GM23338 (cell line): ENCODE measurements around the gene PRR27. TPM values are rescaled to one million over a fixed set of nuclear protein-coding genes. Genes with fewer than 3 reads are reported as not detected.
A peak's percentile ranks its signal among the peaks of the same experiment; 100 is the strongest.

ENCODE experiments used
- ATAC-seq: fragments of 200-7000 bp; cut with Tn5 transposase; 3 replicates; pipeline ENCODE4 v1.9.1; 2020
- DNase-seq: peaks from one replicate; pipeline ENCODE4 v3.0.0-alpha.2; 2015; ENCODE audit warnings: low spot score
- H2AFZ ChIP-seq: fragments of 200-600 bp; sonication (generic); 2 replicates; pipeline ENCODE4 v1.8.0; 2016; ENCODE audit warnings: antibody characterized with exemption, mild to moderate bottlenecking, moderate library complexity
- H3F3A ChIP-seq: fragments of 200-600 bp; sonication (generic); replicated peaks from 2 replicates; pipeline ENCODE4 v1.8.0; 2017; ENCODE audit warnings: antibody characterized with exemption, mixed run types, low read depth
- H3K27ac ChIP-seq: fragments of 200-600 bp; sonication (generic); 2 replicates; pipeline ENCODE4 v1.6.1; 2016; ENCODE audit warnings: low read depth
- H3K27me3 ChIP-seq: fragments of 200-600 bp; sonication (generic); 2 replicates; pipeline ENCODE4 v1.8.0; 2016; ENCODE audit warnings: mild to moderate bottlenecking, mixed run types, moderate library complexity; ENCODE audit not compliant: insufficient read depth
- H3K36me3 ChIP-seq: fragments of 200-600 bp; sonication (generic); 2 replicates; pipeline ENCODE4 v1.8.0; 2016; ENCODE audit warnings: mild to moderate bottlenecking; ENCODE audit not compliant: insufficient read depth
- H3K4me1 ChIP-seq: fragments of 200-600 bp; sonication (generic); 2 replicates; pipeline ENCODE4 v1.8.0; 2016; ENCODE audit warnings: mild to moderate bottlenecking, moderate library complexity; ENCODE audit not compliant: insufficient read depth
- H3K4me2 ChIP-seq: fragments of 200-600 bp; sonication (generic); 2 replicates; pipeline ENCODE4 v1.7.1; 2017; ENCODE audit warnings: mixed run types
- H3K4me3 ChIP-seq: fragments of 200-600 bp; sonication (generic); 2 replicates; pipeline ENCODE4 v1.6.1; 2016; ENCODE audit warnings: mixed run types
- H3K79me2 ChIP-seq: fragments of 200-600 bp; sonication (generic); replicated peaks from 2 replicates; pipeline ENCODE4 v1.8.0; 2017; ENCODE audit warnings: mild to moderate bottlenecking; ENCODE audit not compliant: insufficient read depth
- H3K9me2 ChIP-seq: fragments of 200-600 bp; sonication (generic); 2 replicates; pipeline ENCODE4 v1.8.0; 2017; ENCODE audit not compliant: insufficient read depth
- H4K20me1 ChIP-seq: fragments of 200-600 bp; sonication (generic); replicated peaks from 2 replicates; pipeline ENCODE4 v1.8.0; 2017; ENCODE audit warnings: mild to moderate bottlenecking; ENCODE audit not compliant: insufficient read depth
- H3K27ac Mint-ChIP-seq: 2 replicates; pipeline ENCODE4 v1.8.0; 2020; ENCODE audit warnings: inconsistent platforms, mild to moderate bottlenecking, moderate library complexity, mixed read lengths
- H3K27me3 Mint-ChIP-seq: 3 replicates; pipeline ENCODE4 v1.8.0; 2022; ENCODE audit warnings: low read depth, mild to moderate bottlenecking, moderate library complexity, mixed read lengths, inconsistent platforms; ENCODE audit not compliant: insufficient read depth, poor library complexity
- H3K36me3 Mint-ChIP-seq: 3 replicates; pipeline ENCODE4 v1.8.0; 2021; ENCODE audit warnings: low read depth, mild to moderate bottlenecking, inconsistent platforms, moderate library complexity, mixed read lengths
- H3K4me1 Mint-ChIP-seq: 3 replicates; pipeline ENCODE4 v1.8.0; 2020; ENCODE audit warnings: mild to moderate bottlenecking, inconsistent platforms, mixed read lengths
- H3K4me3 Mint-ChIP-seq: 3 replicates; pipeline ENCODE4 v1.8.0; 2021; ENCODE audit warnings: moderate library complexity, mild to moderate bottlenecking, inconsistent platforms, mixed read lengths
- H3K9me3 Mint-ChIP-seq: 3 replicates; pipeline ENCODE4 v1.8.0; 2020; ENCODE audit warnings: moderate library complexity, mild to moderate bottlenecking, inconsistent platforms, mixed read lengths
- EZH2 ChIP-seq: fragments of 200-600 bp; sonication (generic); IDR thresholded peaks from one replicate; pipeline ENCODE4 v1.8.0; 2017; ENCODE audit warnings: antibody characterized with exemption, mild to moderate bottlenecking, low read depth; ENCODE audit not compliant: unreplicated experiment
- NANOG ChIP-seq: IDR thresholded peaks from 2 replicates; pipeline ENCODE4 v1.6.1; 2016; ENCODE audit warnings: antibody characterized with exemption, borderline replicate concordance
- POLR2AphosphoS5 ChIP-seq: IDR thresholded peaks from 2 replicates; pipeline ENCODE4 v1.6.1; 2016; ENCODE audit warnings: antibody characterized with exemption, low read depth
- ZNF114 ChIP-seq: fragments of 250-450 bp; sonication (Bioruptor Pico); IDR thresholded peaks from 2 replicates; pipeline ENCODE4 v1.5.0; 2020; ENCODE audit warnings: mild to moderate bottlenecking, moderate library complexity
- ZNF331 ChIP-seq: fragments of 250-450 bp; sonication (Bioruptor Pico); IDR thresholded peaks from 2 replicates; pipeline ENCODE4 v1.5.0; 2020; ENCODE audit warnings: low read depth, mild to moderate bottlenecking, moderate library complexity
- long read RNA-seq: library from polyadenylated mRNA; unstranded; transcript quantifications from one replicate; pipeline ENCODE4 v2.0.0, GENCODE V29; 2020; ENCODE audit not compliant: unreplicated experiment
- polyA plus RNA-seq: library from polyadenylated mRNA; unstranded; fragments of >200 nt; fragmentation: Nextera tagmentation; extraction: Ambion mirVana; gene quantifications from 2 replicates; pipeline ENCODE4 v1.2.1, GENCODE V29; 2016
- total RNA-seq: library from RNA; depleted of rRNA; stranded (reverse); fragments of >200 nt; shearing (Covaris generic); gene quantifications from 2 replicates; pipeline ENCODE4 v1.2.3, GENCODE V29; 2014; rRNA removed
- TF ChIP-seq, protein P1 (sequence below): IDR thresholded peaks from one replicate; pipeline ENCODE4 v1.6.1; 2018; ENCODE audit warnings: antibody characterized with exemption; ENCODE audit not compliant: unreplicated experiment
- TF ChIP-seq, protein P2 (sequence below), 2 experiments: fragments of 200-600 bp in 1 of 2; sonication (generic) in 1 of 2; conservative IDR thresholded peaks; 2 replicates each; pipeline versions ENCODE4 v1.5.1 to v1.6.1; 2016 to 2017; ENCODE audit warnings: antibody characterized with exemption in 2 of 2, low read depth in 2 of 2, mild to moderate bottlenecking in 2 of 2, moderate library complexity in 1 of 2

Gene PRR27
- total RNA-seq (not detected in 2 replicates), polyA plus RNA-seq (not detected in 2 replicates)
- long read RNA-seq: 0 reads

GRCh38 chr4:70153937-70154336 lies at the start of gene PRR27:
Gene PRR27 (plus strand): TSS chr4:70154237. CDS start chr4:70154376, 139 bp downstream.
- TF ChIP-seq, protein P1, sequence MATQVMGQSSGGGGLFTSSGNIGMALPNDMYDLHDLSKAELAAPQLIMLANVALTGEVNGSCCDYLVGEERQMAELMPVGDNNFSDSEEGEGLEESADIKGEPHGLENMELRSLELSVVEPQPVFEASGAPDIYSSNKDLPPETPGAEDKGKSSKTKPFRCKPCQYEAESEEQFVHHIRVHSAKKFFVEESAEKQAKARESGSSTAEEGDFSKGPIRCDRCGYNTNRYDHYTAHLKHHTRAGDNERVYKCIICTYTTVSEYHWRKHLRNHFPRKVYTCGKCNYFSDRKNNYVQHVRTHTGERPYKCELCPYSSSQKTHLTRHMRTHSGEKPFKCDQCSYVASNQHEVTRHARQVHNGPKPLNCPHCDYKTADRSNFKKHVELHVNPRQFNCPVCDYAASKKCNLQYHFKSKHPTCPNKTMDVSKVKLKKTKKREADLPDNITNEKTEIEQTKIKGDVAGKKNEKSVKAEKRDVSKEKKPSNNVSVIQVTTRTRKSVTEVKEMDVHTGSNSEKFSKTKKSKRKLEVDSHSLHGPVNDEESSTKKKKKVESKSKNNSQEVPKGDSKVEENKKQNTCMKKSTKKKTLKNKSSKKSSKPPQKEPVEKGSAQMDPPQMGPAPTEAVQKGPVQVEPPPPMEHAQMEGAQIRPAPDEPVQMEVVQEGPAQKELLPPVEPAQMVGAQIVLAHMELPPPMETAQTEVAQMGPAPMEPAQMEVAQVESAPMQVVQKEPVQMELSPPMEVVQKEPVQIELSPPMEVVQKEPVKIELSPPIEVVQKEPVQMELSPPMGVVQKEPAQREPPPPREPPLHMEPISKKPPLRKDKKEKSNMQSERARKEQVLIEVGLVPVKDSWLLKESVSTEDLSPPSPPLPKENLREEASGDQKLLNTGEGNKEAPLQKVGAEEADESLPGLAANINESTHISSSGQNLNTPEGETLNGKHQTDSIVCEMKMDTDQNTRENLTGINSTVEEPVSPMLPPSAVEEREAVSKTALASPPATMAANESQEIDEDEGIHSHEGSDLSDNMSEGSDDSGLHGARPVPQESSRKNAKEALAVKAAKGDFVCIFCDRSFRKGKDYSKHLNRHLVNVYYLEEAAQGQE: no peak
- TF ChIP-seq POLR2AphosphoS5: no peak
- no peak for TF ChIP-seq ZNF331 (CRISPR knock-in tag)
- TF ChIP-seq NANOG: no peak
- no peak for TF ChIP-seq ZNF114 (CRISPR knock-in tag)
- no peaks in the 10 kb centered on the region for H3K27me3 ChIP-seq
- no peak within 1 kb of the TSS for H3K4me2 ChIP-seq
- Mint-ChIP-seq H3K27me3 (peaks cover 1% of the 10 kb centered on the region), H3K36me3 (no peaks in the 10 kb centered on the region), H3K4me3 (no peak within 1 kb of the TSS), H3K27ac (no peak within 1 kb of the TSS), H3K4me1 (peaks cover 5% of the 10 kb centered on the region), H3K9me3 (no peaks in the 10 kb centered on the region)
- H2AFZ ChIP-seq: 0 out of 2 replicates have a peak within 1 kb of the TSS, but pooled peaks have one; percentile 54
- H3K79me2 ChIP-seq: no peaks in the 10 kb centered on the region
- no peak within 1 kb of the TSS for H3K27ac ChIP-seq
- H3K4me1 ChIP-seq: peaks cover 24% of the 10 kb centered on the region
- ATAC-seq (no peak), DNase-seq (no peak)
- H3K4me3 ChIP-seq: no peak within 1 kb of the TSS
- no peaks in the 10 kb centered on the region for H3K36me3 ChIP-seq
- H4K20me1 ChIP-seq: no peaks in the 10 kb centered on the region
- H3K9me2 ChIP-seq: no peaks in the 10 kb centered on the region
- H3F3A ChIP-seq: no peaks in the 10 kb centered on the region

DNA sequence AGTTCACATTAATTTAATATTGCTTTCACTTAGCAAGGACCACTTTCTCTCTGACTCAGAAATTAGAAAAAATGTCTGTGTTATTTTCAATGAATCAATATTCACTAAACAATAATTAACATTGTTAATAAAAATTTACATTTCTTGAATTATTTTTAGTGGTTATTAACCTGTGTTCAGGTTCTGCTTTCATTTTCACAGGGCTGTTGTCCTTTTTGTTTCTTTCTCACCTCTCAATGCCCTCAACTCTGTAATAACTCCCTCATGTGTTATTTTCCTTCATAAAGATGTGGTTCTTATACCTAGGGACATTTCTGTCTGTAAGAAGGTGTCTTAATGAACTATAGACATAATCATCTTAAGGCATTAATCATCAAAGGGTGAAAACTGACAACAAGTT lies 43.1 kb upstream of the PRR27 start:
- Histone ChIP-seq H3K36me3 (no peaks in the 10 kb centered on the region), H3K27me3 (no peaks in the 10 kb centered on the region), H3K4me1 (no peaks in the 10 kb centered on the region), H3K4me2 (no peak overlapping the region), H3F3A (no peaks in the 10 kb centered on the region), H3K4me3 (no peak overlapping the region), H3K79me2 (no peaks in the 10 kb centered on the region), H3K9me2 (no peaks in the 10 kb centered on the region), H2AFZ (no peak overlapping the region), H3K27ac (no peak overlapping the region), H4K20me1 (no peaks in the 10 kb centered on the region)
- H3K36me3 Mint-ChIP-seq: no peaks in the 10 kb centered on the region
- no peak overlapping the region for H3K27ac Mint-ChIP-seq
- no peak for ATAC-seq
- H3K27me3 Mint-ChIP-seq: no peaks in the 10 kb centered on the region
- DNase-seq: no peak
- peaks cover 4% of the 10 kb centered on the region; the same call in 1 of the 3 replicates for H3K4me1 Mint-ChIP-seq
- peaks cover 2% of the 10 kb centered on the region; the same call in 2 of the 3 replicates for H3K9me3 Mint-ChIP-seq
- no peak overlapping the region for H3K4me3 Mint-ChIP-seq
- TF ChIP-seq, protein P1: no peak
- TF ChIP-seq ZNF331 (CRISPR knock-in tag) (no peak), ZNF114 (CRISPR knock-in tag) (no peak), EZH2 (no peak)
- TF ChIP-seq, protein P2, sequence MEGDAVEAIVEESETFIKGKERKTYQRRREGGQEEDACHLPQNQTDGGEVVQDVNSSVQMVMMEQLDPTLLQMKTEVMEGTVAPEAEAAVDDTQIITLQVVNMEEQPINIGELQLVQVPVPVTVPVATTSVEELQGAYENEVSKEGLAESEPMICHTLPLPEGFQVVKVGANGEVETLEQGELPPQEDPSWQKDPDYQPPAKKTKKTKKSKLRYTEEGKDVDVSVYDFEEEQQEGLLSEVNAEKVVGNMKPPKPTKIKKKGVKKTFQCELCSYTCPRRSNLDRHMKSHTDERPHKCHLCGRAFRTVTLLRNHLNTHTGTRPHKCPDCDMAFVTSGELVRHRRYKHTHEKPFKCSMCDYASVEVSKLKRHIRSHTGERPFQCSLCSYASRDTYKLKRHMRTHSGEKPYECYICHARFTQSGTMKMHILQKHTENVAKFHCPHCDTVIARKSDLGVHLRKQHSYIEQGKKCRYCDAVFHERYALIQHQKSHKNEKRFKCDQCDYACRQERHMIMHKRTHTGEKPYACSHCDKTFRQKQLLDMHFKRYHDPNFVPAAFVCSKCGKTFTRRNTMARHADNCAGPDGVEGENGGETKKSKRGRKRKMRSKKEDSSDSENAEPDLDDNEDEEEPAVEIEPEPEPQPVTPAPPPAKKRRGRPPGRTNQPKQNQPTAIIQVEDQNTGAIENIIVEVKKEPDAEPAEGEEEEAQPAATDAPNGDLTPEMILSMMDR (conservative IDR thresholded peaks at IDR 0.05; ENCODE audit: low read depth in 2 of 2): no peak
